Keratinocyte (primary cell): ENCODE measurements around the gene SP1. TPM values are rescaled to one million over a fixed set of nuclear protein-coding genes. Genes with fewer than 3 reads are reported as not detected.

Source experiments
- DNase-seq: peaks from one replicate; pipeline ENCODE4 v3.0.0-alpha.2; 2011; ENCODE audit warnings: low read depth, missing footprints, low spot score
- FAIRE-seq: peaks from 2 replicates; lab custom pipeline; 2011; peaks lifted over from hg19 to GRCh38; lab: Jason Lieb, UNC
- H2AFZ ChIP-seq: 2 replicates; pipeline ENCODE4 v1.6.0; 2012; ENCODE audit warnings: low read length, control low read depth, inconsistent platforms; ENCODE audit not compliant: control insufficient read depth
- H3K27ac ChIP-seq: 2 replicates; pipeline ENCODE4 v1.5.1; 2011; ENCODE audit warnings: low read length; ENCODE audit not compliant: control insufficient read depth, insufficient read depth
- H3K27me3 ChIP-seq: 3 replicates; pipeline ENCODE4 v1.6.0; 2011; ENCODE audit warnings: low read length; ENCODE audit not compliant: control insufficient read depth, insufficient read depth; ENCODE audit errors: extremely low read depth
- H3K36me3 ChIP-seq, 2 experiments: 2 replicates in 1 of 2; 3 replicates in 1 of 2; pipeline ENCODE4 v1.5.1; 2011; ENCODE audit warnings: low read length in 2 of 2, mild to moderate bottlenecking in 1 of 2; ENCODE audit not compliant: control insufficient read depth in 2 of 2, insufficient read depth in 2 of 2; ENCODE audit errors: extremely low read depth in 1 of 2
- H3K4me1 ChIP-seq: 3 replicates; pipeline ENCODE4 v1.5.1; 2011; ENCODE audit warnings: low read length; ENCODE audit not compliant: control insufficient read depth, insufficient read depth; ENCODE audit errors: extremely low read depth
- H3K4me2 ChIP-seq: 3 replicates; pipeline ENCODE4 v1.6.0; 2011; ENCODE audit warnings: low read depth, low read length; ENCODE audit not compliant: control insufficient read depth, insufficient read depth; ENCODE audit errors: extremely low read depth
- H3K4me3 ChIP-seq, 3 experiments: fragments of 200-600 bp in 1 of 3; sonication (generic) in 1 of 3; 2 replicates in 2 of 3; 3 replicates in 1 of 3; pipeline ENCODE4 v1.5.1; 2011 to 2016; ENCODE audit warnings: low read length in 3 of 3, mild to moderate bottlenecking in 3 of 3, control low read depth in 2 of 3, inconsistent platforms in 1 of 3, low read depth in 1 of 3, mixed read lengths in 1 of 3, mixed run types in 1 of 3, moderate library complexity in 1 of 3; ENCODE audit not compliant: control insufficient read depth in 2 of 3, insufficient read depth in 2 of 3; ENCODE audit errors: extremely low read depth in 1 of 3
- H3K79me2 ChIP-seq: 2 replicates; pipeline ENCODE4 v1.6.0; 2012; ENCODE audit warnings: low read length; ENCODE audit not compliant: control insufficient read depth, insufficient read depth
- H3K9ac ChIP-seq: 3 replicates; pipeline ENCODE4 v1.6.0; 2011; ENCODE audit warnings: low read length; ENCODE audit not compliant: control insufficient read depth, insufficient read depth; ENCODE audit errors: extremely low read depth
- H3K9me1 ChIP-seq: 3 replicates; pipeline ENCODE4 v1.6.0; 2011; ENCODE audit warnings: low read length; ENCODE audit not compliant: control insufficient read depth, insufficient read depth; ENCODE audit errors: extremely low read depth
- H3K9me3 ChIP-seq: 2 replicates; pipeline ENCODE4 v1.5.1; 2012; ENCODE audit warnings: low read depth, low read length; ENCODE audit not compliant: control insufficient read depth
- H4K20me1 ChIP-seq: 3 replicates; pipeline ENCODE4 v1.6.0; 2011; ENCODE audit warnings: low read length; ENCODE audit not compliant: control insufficient read depth, insufficient read depth; ENCODE audit errors: extremely low read depth
- EZH2 ChIP-seq: IDR thresholded peaks from one replicate; pipeline ENCODE4 v1.6.1; 2012; ENCODE audit warnings: inconsistent platforms, mild to moderate bottlenecking, low read length, moderate library complexity
- dilution Hi-C: fragments of 300-500 bp; cut with MboI; formaldehyde crosslinking; loops from one replicate; pipeline ENCODE4 v1.7.0; 2020; ENCODE audit warnings: low sequenced_read_pairs; ENCODE audit not compliant: extremely low pct_ligation_motif_present
- polyA plus RNA-seq, 5 experiments: library from polyadenylated mRNA; depleted of rRNA in 3 of 5; stranded (reverse) in 3 of 5; stranded (forward) in 1 of 5; unstranded in 1 of 5; fragments of >200 nt; gene quantifications; 1 replicate in 1 of 5; 2 replicates in 3 of 5; 3 replicates in 1 of 5; pipeline versions ENCODE4 v1.2.1 to v1.2.3, GENCODE V29; 2011 to 2012; ENCODE audit warnings: missing spikeins in 2 of 5, low read depth in 1 of 5, low replicate concordance in 1 of 5
- TF ChIP-seq, protein P1 (sequence below), 3 experiments: IDR thresholded peaks in 1 of 3; conservative IDR thresholded peaks in 1 of 3; optimal IDR thresholded peaks in 1 of 3; 2 replicates in 2 of 3; 3 replicates in 1 of 3; pipeline versions ENCODE3 to v1.5.1; 2011; ENCODE audit warnings: low read length in 3 of 3, mild to moderate bottlenecking in 3 of 3, moderate library complexity in 2 of 3, control low read depth in 1 of 3, inconsistent platforms in 1 of 3; ENCODE audit not compliant: insufficient read depth in 2 of 3; ENCODE audit errors: extremely low read depth in 1 of 3

The SP1 gene
- polyA plus RNA-seq, 1 donor (not counting 4 experiments of a cell fraction or from before 2014, with no cell fraction given) = 30.7 TPM

- H3K4me2 ChIP-seq = no peak overlapping the region
- no peak overlapping the region for H3K4me3 ChIP-seq
- peaks cover 22% of the 10 kb centered on the region for H4K20me1 ChIP-seq
- FAIRE-seq (no peak), DNase-seq (no peak)
- H2AFZ ChIP-seq = no peak overlapping the region
- no peaks in the 10 kb centered on the region for H3K9me1 ChIP-seq
- H3K27me3 ChIP-seq = no peaks in the 10 kb centered on the region
- TF ChIP-seq, protein P1, sequence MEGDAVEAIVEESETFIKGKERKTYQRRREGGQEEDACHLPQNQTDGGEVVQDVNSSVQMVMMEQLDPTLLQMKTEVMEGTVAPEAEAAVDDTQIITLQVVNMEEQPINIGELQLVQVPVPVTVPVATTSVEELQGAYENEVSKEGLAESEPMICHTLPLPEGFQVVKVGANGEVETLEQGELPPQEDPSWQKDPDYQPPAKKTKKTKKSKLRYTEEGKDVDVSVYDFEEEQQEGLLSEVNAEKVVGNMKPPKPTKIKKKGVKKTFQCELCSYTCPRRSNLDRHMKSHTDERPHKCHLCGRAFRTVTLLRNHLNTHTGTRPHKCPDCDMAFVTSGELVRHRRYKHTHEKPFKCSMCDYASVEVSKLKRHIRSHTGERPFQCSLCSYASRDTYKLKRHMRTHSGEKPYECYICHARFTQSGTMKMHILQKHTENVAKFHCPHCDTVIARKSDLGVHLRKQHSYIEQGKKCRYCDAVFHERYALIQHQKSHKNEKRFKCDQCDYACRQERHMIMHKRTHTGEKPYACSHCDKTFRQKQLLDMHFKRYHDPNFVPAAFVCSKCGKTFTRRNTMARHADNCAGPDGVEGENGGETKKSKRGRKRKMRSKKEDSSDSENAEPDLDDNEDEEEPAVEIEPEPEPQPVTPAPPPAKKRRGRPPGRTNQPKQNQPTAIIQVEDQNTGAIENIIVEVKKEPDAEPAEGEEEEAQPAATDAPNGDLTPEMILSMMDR (optimal IDR thresholded peaks at IDR 0.05 in 1 of 3, IDR thresholded peaks at IDR 0.05 in 1 of 3, conservative IDR thresholded peaks at IDR 0.05 in 1 of 3; ENCODE audit: extremely low read depth in 1 of 3, insufficient read depth in 2 of 3, low read length in 3 of 3) = no peak
- TF ChIP-seq EZH2 = no peak
- no peak overlapping the region for H3K27ac ChIP-seq
- H3K4me1 ChIP-seq = no peaks in the 10 kb centered on the region
- peaks cover 67 to 82% of the 10 kb centered on the region in 2 experiments for H3K36me3 ChIP-seq
- H3K9me3 ChIP-seq = no peaks in the 10 kb centered on the region
- dilution Hi-C loops = no loop called here
- peaks cover 77% of the 10 kb centered on the region for H3K79me2 ChIP-seq
- no peak overlapping the region for H3K9ac ChIP-seq
These were observed 85.7 kb downstream of the SP1 start for GRCh38 chr12:53465679-53466078.

Other genes starting within 250 kb of the SP1 start
- 6.5 to 11.8 TPM (median 10.3 TPM) in 3 replicates for gene ZNF740, start 199.5 kb upstream of the SP1 start, polyA plus RNA-seq
- gene CSAD, start 199.3 kb upstream of the SP1 start, polyA plus RNA-seq = 7.9 to 29.5 TPM (median 19.5 TPM) in 3 replicates
- gene ITGB7, start 172.9 kb upstream of the SP1 start, polyA plus RNA-seq = 0.58 to 2.4 TPM (median 0.83 TPM) in 3 replicates
- 26.4 to 31.5 TPM (median 30.9 TPM) in 3 replicates for gene RARG, start 148.0 kb upstream of the SP1 start, polyA plus RNA-seq
- 0.80 to 3.7 TPM (median 3.7 TPM) in 3 replicates for gene ESPL1, start 111.9 kb upstream of the SP1 start, polyA plus RNA-seq
- gene PFDN5, start 84.6 kb upstream of the SP1 start, polyA plus RNA-seq = 546 to 674 TPM (median 659 TPM) in 3 replicates
- 24.2 to 31.9 TPM (median 27.2 TPM) in 3 replicates for gene MYG1, start 80.5 kb upstream of the SP1 start, polyA plus RNA-seq
- gene AAAS, start 58.6 kb upstream of the SP1 start, polyA plus RNA-seq = 42.1 to 58.3 TPM (median 42.3 TPM) in 3 replicates
- not detected in 3 replicates for gene SP7, start 43.8 kb upstream of the SP1 start, polyA plus RNA-seq
- gene AMHR2, start 43.7 kb downstream of the SP1 start, polyA plus RNA-seq = 0.04 TPM in 1 of 3 replicates, not detected in the others
- gene PRR13, start 61.6 kb downstream of the SP1 start, polyA plus RNA-seq = 81.1 to 128 TPM (median 104 TPM) in 3 replicates
- 179 to 329 TPM (median 238 TPM) in 3 replicates for gene PCBP2, start 71.9 kb downstream of the SP1 start, polyA plus RNA-seq
- gene MAP3K12, start 119.3 kb downstream of the SP1 start, polyA plus RNA-seq = 8.7 to 21.8 TPM (median 13.4 TPM) in 3 replicates
- gene TARBP2, start 121.1 kb downstream of the SP1 start, polyA plus RNA-seq = 21.0 to 30.3 TPM (median 28.4 TPM) in 3 replicates
- gene NPFF, start 127.3 kb downstream of the SP1 start, polyA plus RNA-seq = not detected in 3 replicates
- gene ATF7, start 246.2 kb downstream of the SP1 start, polyA plus RNA-seq = 12.9 to 18.0 TPM (median 16.3 TPM) in 3 replicates